Pulmonary artery endothelial cell (primary cell): ENCODE data around the gene LRPAP1. TPM values are rescaled to one million over a fixed set of nuclear protein-coding genes. Genes with fewer than 3 reads are reported as not detected.

ENCODE experiments used
- DNase-seq: peaks from one replicate; pipeline ENCODE4 v3.0.0-alpha.2; 2011; ENCODE audit warnings: low read depth, low spot score
- total RNA-seq: library from RNA; depleted of rRNA; stranded (reverse); fragments of >200 nt; gene quantifications from 2 replicates; pipeline ENCODE4 v1.2.3, GENCODE V29; 2014

The LRPAP1 gene
- total RNA-seq, 1 donor from 2014 or later, result 156 TPM

GRCh38 chr4:3486541-3487540 is 45.4 kb downstream of the LRPAP1 start:
- DNase-seq, result no peak

- DNase-seq, result no peak
These were observed 46.2 kb downstream of the LRPAP1 start for GRCh38 chr4:3485886-3486540.

- DNase-seq, result no peak
These were observed 47.0 kb downstream of the LRPAP1 start for GRCh38 chr4:3485011-3485791.

- DNase-seq, result no peak
These were observed 47.9 kb downstream of the LRPAP1 start for GRCh38 chr4:3484057-3484973.

GRCh38 chr4:3483471-3483921 is 48.7 kb downstream of the LRPAP1 start:
- no peak for DNase-seq

- DNase-seq, result no peak
These were observed 49.5 kb downstream of the LRPAP1 start for GRCh38 chr4:3482707-3483106.

- DNase-seq, result no peak
These were observed 50.3 kb downstream of the LRPAP1 start for GRCh38 chr4:3481783-3482393.

GRCh38 chr4:3481113-3481531 is 51.1 kb downstream of the LRPAP1 start:
- no peak for DNase-seq

GRCh38 chr4:3480528-3481112 is 51.6 kb downstream of the LRPAP1 start:
- no peak for DNase-seq

GRCh38 chr4:3479358-3480101 is 52.7 kb downstream of the LRPAP1 start:
- DNase-seq, result no peak

GRCh38 chr4:3478446-3479357 is 53.5 kb downstream of the LRPAP1 start:
- DNase-seq, result no peak

GRCh38 chr4:3477750-3478430 is 54.3 kb downstream of the LRPAP1 start:
- DNase-seq, result no peak

GRCh38 chr4:3476936-3477749 is 55.1 kb downstream of the LRPAP1 start:
- no peak for DNase-seq

- no peak for DNase-seq
These were observed 55.9 kb downstream of the LRPAP1 start for GRCh38 chr4:3476341-3476747.

- DNase-seq, result no peak
These were observed 56.4 kb downstream of the LRPAP1 start for GRCh38 chr4:3475713-3476260.

- no peak for DNase-seq
These were observed 57.0 kb downstream of the LRPAP1 start for GRCh38 chr4:3475041-3475712.
